Measurements from ENCODE around the gene NEO1.

The NEO1 gene

DNA sequence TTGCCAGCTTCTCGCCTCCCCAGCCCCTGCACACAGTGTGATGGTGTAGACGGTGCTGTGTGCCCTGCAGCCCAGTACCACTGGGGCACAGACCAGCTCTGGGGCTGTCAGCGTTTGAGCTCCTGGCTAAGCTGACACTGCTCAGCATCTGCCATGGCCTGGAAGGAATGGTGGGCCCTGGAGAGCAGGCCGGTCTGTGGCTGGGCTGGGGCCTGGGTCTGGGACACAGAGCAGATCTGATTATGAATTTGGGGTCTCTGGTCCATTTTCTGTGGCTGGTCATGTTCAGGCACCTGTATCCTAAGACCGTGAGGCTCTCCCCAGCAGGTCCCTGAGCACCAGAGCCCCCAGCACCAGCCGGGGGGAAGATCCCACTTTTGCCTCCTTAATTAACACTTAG lies 281.8 kb downstream of the NEO1 start:
- DNase-seq: no peak

DNA sequence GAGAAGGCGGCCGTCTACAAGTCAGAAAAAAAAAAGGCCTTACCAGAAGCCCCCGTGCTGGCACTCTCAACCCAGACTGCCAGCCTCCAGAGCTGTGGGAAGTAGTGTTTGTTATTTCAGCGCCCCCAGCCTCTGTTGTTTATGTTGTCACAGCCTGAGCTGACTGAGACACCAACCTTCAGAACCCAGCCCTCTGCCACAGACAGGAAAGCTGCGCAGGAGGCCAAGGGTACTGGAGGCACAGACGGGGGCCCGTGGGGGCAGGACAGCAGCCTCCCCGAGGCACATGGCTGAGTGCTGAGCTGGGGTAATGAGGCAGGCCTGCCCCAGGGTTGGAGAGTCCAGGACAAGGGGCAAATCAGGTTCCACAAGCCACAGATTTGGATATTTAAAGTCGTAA lies 282.8 kb downstream of the NEO1 start:
- no peak for DNase-seq

DNA sequence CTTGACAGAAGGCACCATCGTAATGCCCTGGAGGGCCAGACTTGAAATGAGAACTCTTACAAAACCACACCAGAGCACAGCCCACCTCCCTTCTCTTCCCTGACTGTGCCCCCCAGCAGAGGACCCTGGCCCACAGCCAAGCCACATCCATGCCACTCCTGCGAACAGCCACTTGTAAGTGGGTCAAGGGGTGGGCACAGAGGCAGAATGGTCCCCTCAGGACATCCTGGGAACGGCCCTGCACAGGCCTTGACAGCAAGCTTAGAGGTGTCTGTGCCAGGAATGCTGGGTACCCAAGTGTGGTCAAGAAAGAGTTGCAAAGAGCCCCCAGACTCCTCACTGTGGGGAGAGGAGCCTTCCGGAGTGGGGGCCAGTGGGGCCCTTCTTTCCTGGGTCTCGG lies 283.2 kb downstream of the NEO1 start:
- DNase-seq: no peak

DNA sequence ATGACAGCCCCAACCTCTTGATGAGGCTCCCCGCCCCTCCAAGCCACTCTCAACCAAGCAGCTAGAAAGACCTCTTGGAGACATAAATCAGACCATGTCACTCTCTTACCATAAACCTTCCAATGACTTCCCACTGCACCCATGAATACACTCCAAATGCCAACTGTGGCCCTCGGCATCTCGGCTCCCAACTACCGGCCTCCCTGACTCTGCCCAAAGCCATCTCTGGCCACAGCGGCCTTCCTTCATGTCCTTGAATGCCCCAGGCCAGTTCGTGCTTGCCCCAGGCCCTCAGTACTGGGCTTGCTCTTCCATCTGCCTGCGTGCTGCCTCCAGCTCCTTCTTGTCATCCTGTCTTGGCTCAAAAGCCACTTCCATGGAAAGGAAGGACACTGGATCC lies 284.5 kb downstream of the NEO1 start:
- no peak for DNase-seq

DNA sequence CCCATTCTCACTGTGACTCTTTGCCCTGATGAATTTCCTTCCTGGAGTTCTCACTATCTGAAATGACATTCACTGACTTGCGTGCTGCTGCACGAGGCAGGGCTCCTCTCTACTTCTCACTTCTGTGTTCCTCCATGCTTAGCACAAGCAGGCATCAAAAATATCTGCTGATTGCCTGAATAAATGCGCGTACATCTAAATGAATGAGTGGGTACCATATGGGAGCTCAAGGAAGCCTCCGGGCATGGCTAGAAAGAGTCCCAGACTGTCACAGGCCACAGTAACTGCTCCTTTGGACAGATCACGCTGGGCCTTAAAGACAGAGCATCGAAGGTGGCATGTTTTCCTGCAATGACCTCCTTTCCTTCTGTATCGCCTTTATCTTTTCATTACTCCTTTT lies 284.9 kb downstream of the NEO1 start:
- DNase-seq: no peak

DNA sequence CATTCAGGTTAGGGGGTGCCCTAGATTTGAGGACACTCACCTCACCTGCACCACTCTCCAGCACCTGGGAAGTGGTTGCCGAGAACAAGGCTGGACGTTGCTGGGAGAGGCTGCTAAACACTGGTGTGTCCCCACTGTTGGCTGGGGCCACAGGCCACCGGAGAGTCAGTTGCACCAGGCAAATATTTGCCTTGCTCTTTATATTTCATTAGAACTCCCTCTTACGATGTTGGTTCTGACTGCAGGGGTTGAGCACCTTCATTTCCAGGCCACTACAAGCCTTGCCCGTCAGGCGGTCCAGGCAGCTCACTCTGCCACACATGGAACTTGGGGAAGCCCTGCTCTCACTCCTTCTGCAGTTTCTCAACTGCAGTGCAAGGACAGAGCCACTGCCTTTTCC lies 285.8 kb downstream of the NEO1 start:
- DNase-seq: no peak

DNA sequence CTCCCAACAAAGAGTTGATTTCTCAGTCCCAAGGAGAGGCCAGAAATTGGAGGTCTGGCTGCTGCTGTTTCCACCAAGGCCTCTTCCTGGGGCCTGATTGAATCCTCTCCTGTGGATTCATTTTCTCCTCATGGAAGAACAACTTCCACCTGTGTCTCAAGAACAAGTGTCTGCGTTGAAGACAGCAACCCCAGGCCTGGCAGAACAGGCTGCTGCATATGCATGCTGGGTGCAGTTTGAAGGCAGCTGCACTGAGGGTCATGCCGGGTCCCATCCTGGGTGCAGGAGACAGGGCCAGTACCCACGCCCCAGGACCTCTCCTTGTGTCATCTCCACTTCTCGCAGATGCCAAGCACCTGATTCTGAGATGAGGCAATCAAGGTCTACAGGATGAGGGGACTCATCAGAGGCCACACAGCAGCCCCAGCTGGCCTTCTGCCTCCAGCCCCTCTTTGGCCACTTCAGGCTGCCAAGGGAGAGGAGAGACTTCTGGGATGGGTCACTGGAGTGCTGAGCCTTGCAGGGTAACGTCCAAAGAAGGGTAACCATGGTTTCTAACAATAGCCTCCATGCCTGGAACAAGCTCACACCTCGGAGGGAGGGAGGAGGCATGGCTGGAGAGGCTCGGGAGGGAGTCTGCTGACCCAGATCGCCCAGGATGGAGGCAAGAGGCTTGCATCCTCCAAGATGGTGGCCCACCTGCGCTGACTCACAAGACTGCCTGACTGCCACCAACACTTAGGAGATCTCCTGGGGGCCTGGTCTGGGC lies 286.5 kb downstream of the NEO1 start:
- DNase-seq: no peak

DNA sequence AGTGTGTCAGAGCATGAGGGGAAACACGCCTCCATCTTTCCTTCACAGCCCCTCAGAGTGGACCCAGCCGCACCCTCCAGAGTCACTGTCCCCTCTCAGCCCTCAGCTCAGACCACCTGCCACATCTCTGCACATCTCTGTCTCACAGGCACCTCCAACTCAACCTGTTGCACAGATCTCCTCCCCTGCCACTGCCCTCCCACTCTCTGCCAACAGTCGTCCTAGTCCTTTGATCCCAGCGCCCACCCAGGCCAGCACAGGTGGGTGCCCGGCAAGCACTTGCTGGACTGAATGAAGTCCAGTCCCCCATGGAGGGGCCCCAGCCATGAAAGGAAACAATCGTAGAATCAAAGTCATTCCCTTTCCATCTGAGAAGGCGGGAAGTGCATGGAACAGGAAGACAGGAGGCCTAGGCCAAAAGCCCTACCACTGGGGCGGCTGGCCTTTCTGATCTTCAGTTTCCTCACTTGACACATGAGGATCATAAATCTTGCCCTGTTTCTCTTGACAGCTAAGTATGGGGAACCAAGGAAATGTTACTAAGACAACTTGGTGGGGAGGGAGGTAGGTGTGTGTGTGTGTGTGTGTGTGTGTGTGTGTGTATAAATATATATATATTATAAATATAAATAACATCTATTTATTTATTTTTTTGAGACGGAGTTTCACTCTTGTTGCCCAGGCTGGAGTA lies 288.4 kb downstream of the NEO1 start:
- DNase-seq: no peak

DNA sequence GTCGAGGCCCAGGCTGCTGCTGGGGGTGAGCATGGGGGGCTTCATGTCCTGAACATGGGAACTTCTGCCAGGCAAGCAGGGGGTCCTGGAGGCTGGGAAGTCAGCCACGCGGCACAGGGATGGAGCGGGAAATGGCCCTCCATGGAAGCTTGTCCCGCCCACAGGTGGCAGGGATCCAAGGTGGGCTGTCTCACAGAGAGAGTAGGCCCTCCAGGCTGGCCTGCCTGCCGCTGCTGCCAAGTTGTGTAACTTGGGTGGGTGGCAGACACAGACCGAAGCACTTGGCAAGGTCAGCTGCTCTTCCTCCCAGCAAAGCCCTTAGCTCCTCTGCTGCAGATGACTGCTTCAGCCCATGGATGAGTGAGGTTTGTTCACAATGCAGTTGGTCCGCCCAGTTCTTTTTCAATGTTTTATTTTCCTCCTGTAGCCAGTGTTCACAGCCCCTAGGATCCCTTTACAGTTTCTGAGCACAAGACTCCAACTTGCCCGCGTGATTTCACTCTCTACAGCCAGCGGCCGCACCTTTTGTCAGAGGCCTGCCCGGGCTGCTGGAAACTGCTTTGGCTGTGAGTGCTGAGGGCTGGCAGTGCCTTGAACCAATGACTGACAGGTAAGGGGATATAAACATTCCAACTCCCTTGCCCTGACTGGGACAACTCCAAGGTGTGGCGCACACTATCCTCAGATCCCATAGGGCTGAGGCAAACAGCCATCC lies 289.8 kb downstream of the NEO1 start:
- no peak for DNase-seq

DNA sequence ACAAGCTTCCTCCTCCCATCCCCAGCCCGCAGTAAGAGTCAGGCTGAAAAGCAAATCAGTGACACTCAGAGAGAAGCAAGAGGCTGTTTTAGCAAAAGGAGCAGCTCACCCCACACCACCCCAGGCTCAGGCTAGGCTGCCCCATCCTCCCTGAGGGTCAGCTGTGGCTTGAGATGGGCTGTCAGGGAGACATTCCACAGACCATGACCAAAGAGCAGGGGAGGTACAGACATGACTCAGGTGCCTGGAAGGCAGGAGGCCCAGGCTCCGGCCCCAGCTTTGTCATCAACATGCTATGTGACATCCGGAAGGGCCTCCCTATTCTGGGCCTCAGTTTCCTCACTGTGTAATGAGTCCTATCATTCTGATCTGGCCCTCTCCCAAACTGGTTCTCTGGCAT lies 291.8 kb downstream of the NEO1 start:
- no peak for DNase-seq

DNA sequence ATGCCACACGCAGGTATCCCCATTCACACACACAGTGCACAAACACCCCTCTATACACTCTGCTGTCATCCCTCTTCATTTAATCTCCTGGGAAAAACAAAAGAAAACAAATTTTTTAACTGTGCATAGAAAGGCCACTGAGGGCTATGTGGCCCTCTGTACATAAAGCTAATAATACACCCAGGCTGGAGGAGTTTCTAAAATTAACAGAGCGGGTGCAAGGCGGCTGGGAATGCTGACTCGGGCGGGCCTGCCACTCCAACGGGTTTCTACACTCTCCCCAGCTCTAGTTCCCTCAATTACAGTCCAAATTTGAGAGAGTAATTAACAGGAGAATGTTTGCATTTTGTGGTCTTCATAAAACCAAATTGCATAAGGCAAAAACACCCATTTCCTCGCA lies 293.4 kb downstream of the NEO1 start:
- DNase-seq: no peak

DNA sequence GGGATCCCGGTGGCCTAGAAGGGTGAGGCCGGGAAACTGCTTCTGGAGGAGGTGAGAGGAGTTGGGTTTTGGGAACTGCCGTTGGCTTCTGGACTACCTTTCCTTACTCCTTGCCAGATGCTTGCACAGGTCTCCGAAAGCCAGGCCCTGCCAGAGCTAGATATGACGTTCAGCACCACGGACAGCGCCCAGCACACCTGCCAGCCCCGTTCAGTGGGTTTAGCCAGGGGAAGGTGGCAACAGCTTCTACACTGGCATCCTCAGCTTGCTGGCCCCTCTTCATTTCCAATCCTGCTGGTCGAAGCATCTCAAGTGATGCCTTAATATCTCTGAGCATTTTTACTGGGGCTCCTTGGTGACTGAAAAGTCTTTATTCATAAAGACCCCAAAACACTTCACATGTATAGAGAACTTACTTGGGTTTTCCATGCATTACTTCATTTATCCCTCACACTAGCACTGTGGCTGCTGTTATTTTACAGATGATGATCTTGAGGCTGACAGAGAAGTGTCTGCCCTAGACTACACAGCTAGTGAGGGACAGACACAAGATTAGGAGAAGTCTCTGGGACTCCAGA lies 294.6 kb downstream of the NEO1 start:
- peak in 2 of 3 donors; percentile 10 to 28 for DNase-seq

DNA sequence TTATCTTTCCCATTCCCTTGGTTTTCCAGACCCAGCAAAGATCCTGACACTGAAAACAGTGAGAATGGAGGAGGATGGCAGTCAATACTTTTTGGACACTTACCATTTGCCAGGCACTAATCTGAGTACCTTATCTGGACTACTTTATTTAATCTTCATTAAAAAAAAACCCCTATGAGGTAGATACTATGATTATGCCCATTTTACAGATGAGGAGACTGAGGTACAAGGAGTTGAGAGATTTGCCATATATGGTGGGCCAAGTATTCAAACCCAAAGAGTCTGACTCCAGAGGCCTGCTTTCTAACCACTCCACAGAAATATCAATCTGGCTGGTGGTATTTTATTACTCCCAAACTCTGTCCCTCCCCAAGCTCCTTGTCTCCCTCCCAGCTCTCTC lies 296.9 kb downstream of the NEO1 start:
- DNase-seq: no peak

DNA sequence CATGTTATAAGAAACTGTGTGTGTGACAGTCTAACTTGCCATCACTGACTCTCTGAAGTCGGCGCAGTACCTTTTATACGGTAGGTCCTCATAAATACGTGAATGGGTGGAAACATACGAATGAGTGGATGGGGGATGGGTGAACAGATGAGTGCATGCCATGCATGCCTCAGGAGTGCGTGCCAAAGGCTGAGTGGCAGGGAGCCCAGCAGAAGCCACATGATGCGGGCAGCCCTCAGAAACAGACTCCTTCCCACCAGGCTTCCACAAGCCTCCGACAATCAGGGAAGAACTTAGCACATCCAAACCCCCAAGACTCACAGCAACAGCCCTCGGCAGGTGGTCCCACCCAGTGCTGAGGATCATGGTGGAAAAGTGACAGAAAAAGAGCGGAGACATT lies 299.8 kb downstream of the NEO1 start:
- no peak for DNase-seq

DNA sequence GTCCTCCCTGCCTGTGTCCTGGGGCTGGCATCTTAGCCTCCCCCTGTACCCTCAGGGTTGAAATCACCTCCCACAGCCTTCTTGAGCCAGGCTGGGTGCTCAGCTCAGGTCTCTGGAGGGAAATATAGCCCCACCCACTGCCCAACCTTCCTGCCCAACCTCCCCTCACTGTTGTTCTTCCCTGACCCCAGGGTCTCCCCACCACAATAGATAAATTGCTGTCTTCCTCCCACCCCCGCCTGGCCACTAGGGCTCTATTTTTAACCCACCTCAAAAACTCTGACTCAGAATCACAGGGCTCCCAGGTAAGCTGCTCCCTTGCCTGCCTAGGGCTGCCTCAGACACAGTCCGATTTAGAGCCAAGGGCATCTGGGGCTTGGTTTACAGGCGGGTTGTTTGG lies 301.5 kb downstream of the NEO1 start:
- DNase-seq: no peak

DNA sequence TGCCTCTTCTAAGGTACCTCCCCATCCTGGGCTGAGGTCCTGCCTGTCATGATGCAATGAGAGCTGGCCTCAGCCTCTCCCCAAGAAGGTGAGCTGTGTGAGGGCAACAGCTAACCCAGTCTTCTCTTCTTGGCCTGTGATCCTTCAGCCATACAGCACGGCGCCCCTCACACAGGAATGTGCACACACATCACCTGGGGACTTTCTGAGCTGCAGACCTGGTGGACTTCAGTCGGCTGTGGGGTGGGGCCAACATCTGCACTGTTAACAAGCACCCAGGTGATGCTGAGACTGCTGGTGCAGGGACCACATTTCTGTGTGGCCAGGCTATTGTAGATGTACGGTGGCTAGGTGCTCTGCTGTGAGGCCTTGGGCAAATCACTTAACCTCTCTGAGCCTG lies 302.0 kb downstream of the NEO1 start:
- no peak for DNase-seq
